Effector memory CD4-positive, alpha-beta T cell (primary cell): ENCODE results near the gene ADIPOR2.

Experiments
- DNase-seq, 3 donors: peaks; one replicate each; pipeline ENCODE4 v3.0.0-alpha.2; 2020
- H3K27ac ChIP-seq: 2 replicates; pipeline ENCODE4 v1.7.0; 2013; ENCODE audit warnings: mild to moderate bottlenecking, low read length, moderate library complexity; ENCODE audit not compliant: insufficient read depth, poor library complexity, severe bottlenecking
- H3K27me3 ChIP-seq: replicated peaks from 2 replicates; pipeline ENCODE4 v1.7.0; 2013; ENCODE audit warnings: mild to moderate bottlenecking, low read length; ENCODE audit not compliant: insufficient read depth, control insufficient read depth, poor library complexity, severe bottlenecking
- H3K36me3 ChIP-seq: 2 replicates; pipeline ENCODE4 v1.7.0; 2013; ENCODE audit warnings: mild to moderate bottlenecking, low read length, moderate library complexity; ENCODE audit not compliant: control insufficient read depth, insufficient read depth
- H3K4me1 ChIP-seq: 2 replicates; pipeline ENCODE4 v1.7.0; 2013; ENCODE audit warnings: low read length, mild to moderate bottlenecking; ENCODE audit not compliant: control insufficient read depth, insufficient read depth, poor library complexity, severe bottlenecking
- H3K4me3 ChIP-seq: 2 replicates; pipeline ENCODE4 v1.7.0; 2013; ENCODE audit warnings: low read length, low read depth, mild to moderate bottlenecking; ENCODE audit not compliant: insufficient read depth, poor library complexity, severe bottlenecking
- H3K9me3 ChIP-seq: 2 replicates; pipeline ENCODE4 v1.7.0; 2013; ENCODE audit warnings: mild to moderate bottlenecking, low read length, moderate library complexity; ENCODE audit not compliant: control insufficient read depth

ADIPOR2 gene

GRCh38 chr12:1834186-1834925 lies 143.5 kb downstream of the ADIPOR2 start:
- no peak overlapping the region for H3K27ac ChIP-seq
- no peaks in the 10 kb centered on the region for H3K36me3 ChIP-seq
- H3K4me3 ChIP-seq = no peak overlapping the region
- DNase-seq = no peak
- H3K9me3 ChIP-seq = no peaks in the 10 kb centered on the region
- H3K4me1 ChIP-seq = no peaks in the 10 kb centered on the region
- peaks cover 11% of the 10 kb centered on the region for H3K27me3 ChIP-seq

GRCh38 chr12:1835211-1836131 lies 144.6 kb downstream of the ADIPOR2 start:
- peaks cover 8% of the 10 kb centered on the region for H3K27me3 ChIP-seq

GRCh38 chr12:1836241-1836803 lies 145.5 kb downstream of the ADIPOR2 start:
- Histone ChIP-seq H3K4me3 (no peak overlapping the region), H3K27me3 (no peaks in the 10 kb centered on the region), H3K4me1 (no peaks in the 10 kb centered on the region), H3K9me3 (no peaks in the 10 kb centered on the region), H3K36me3 (no peaks in the 10 kb centered on the region), H3K27ac (no peak overlapping the region)
- no peak for DNase-seq

More at GRCh38 chr12:1835211-1836131, 144.6 kb downstream of the ADIPOR2 start:
- no peaks in the 10 kb centered on the region for H3K4me1 ChIP-seq
- DNase-seq = no peak
- H3K4me3 ChIP-seq = no peak overlapping the region
- no peaks in the 10 kb centered on the region for H3K9me3 ChIP-seq
- H3K27ac ChIP-seq = no peak overlapping the region
- H3K36me3 ChIP-seq = no peaks in the 10 kb centered on the region

GRCh38 chr12:1836854-1837421 lies 146.1 kb downstream of the ADIPOR2 start:
- Histone ChIP-seq H3K36me3 (no peaks in the 10 kb centered on the region), H3K4me1 (no peaks in the 10 kb centered on the region), H3K4me3 (no peak overlapping the region), H3K27ac (no peak overlapping the region), H3K27me3 (no peaks in the 10 kb centered on the region), H3K9me3 (no peaks in the 10 kb centered on the region)
- no peak for DNase-seq

- no peak for DNase-seq
- Histone ChIP-seq H3K9me3 (no peaks in the 10 kb centered on the region), H3K27me3 (no peaks in the 10 kb centered on the region), H3K27ac (no peak overlapping the region), H3K36me3 (no peaks in the 10 kb centered on the region), H3K4me1 (no peaks in the 10 kb centered on the region), H3K4me3 (no peak overlapping the region)
Observed at GRCh38 chr12:1837541-1838204, 146.8 kb downstream of the ADIPOR2 start.
